ENCODE results near the gene MICOS13. TPM values are rescaled to one million over a fixed set of nuclear protein-coding genes. Genes with fewer than 3 reads are reported as not detected.

Gene MICOS13
- polyA plus RNA-seq, 1 donor from 2014 or later: 46.0 TPM

DNA sequence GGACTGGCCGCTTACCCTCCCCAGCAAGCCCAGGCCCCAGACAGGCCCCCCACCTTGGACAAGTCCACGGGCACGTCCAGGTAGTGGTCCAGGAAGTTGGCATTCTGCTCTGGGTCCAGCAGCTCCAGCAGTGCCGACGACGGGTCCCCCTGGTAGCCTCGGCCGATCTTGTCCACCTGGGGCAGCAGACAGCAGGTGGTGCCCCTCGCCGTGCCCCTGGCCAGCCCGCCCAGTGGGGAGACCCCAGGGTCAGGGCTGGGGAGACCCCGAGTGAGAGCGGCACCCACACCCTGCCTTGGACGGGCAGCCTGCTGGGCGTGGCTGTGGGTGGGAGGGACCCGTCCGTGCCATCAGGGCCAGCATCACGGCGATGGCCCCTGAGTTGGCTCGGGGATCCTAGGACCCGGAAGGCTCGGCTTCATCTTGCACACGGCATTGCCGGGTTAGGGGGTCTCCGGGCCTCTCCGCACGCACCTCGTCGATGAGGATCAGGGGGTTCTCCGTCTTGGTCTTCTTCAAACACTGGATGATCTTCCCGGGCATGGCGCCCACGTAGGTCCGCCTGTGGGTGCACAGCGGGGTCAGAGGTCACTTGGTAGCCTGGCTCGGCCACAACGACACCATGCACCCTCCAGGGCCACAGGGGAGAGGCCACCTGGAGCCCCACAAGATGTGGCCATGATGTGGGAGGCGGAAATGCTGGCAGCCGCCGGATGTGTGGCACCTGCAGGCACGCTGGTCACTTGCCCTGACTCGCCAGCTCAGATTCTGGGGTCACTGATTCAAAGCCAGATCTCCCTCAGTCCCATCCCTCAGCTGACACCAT lies 16.1 kb upstream of the MICOS13 start:
- H3K4me2 ChIP-seq (ENCODE audit: low read length): no peak overlapping the region
- no peaks in the 10 kb centered on the region for H3K9me3 ChIP-seq (ENCODE audit: low read length)
- no peak overlapping the region for H3K4me3 ChIP-seq (ENCODE audit: low read length)
- no peaks in the 10 kb centered on the region for H3K9me2 ChIP-seq (ENCODE audit: insufficient read depth, low read length)
- no peaks in the 10 kb centered on the region for H3K27me3 ChIP-seq (ENCODE audit: insufficient read depth, low read depth, low read length)
- H3K79me2 ChIP-seq (replicated peaks; ENCODE audit: insufficient read depth, low read length): peaks cover 9% of the 10 kb centered on the region
- H3F3A ChIP-seq (ENCODE audit: insufficient read depth, low read length, poor library complexity, severe bottlenecking): no peaks in the 10 kb centered on the region
- no peak overlapping the region for H3K27ac ChIP-seq (ENCODE audit: low read length)
- no peak overlapping the region for H2AFZ ChIP-seq (ENCODE audit: low read depth, low read length)
- no peak for TF ChIP-seq RAD21 (conservative IDR thresholded peaks at IDR 0.05)
- no peak for TF ChIP-seq EP300 (conservative IDR thresholded peaks at IDR 0.05; ENCODE audit: poor library complexity, severe bottlenecking)
- TF ChIP-seq SMC3 (conservative IDR thresholded peaks at IDR 0.05; ENCODE audit: poor library complexity): no peak
- no peak for TF ChIP-seq POLR2AphosphoS5 (IDR thresholded peaks at IDR 0.05)
- TF ChIP-seq, protein P1, sequence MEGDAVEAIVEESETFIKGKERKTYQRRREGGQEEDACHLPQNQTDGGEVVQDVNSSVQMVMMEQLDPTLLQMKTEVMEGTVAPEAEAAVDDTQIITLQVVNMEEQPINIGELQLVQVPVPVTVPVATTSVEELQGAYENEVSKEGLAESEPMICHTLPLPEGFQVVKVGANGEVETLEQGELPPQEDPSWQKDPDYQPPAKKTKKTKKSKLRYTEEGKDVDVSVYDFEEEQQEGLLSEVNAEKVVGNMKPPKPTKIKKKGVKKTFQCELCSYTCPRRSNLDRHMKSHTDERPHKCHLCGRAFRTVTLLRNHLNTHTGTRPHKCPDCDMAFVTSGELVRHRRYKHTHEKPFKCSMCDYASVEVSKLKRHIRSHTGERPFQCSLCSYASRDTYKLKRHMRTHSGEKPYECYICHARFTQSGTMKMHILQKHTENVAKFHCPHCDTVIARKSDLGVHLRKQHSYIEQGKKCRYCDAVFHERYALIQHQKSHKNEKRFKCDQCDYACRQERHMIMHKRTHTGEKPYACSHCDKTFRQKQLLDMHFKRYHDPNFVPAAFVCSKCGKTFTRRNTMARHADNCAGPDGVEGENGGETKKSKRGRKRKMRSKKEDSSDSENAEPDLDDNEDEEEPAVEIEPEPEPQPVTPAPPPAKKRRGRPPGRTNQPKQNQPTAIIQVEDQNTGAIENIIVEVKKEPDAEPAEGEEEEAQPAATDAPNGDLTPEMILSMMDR (IDR thresholded peaks at IDR 0.05; ENCODE audit: poor library complexity, severe bottlenecking): no peak
- TF ChIP-seq EZH2 (IDR thresholded peaks at IDR 0.05; ENCODE audit: borderline replicate concordance, insufficient read depth, low read length, poor library complexity, severe bottlenecking): no peak
- TF ChIP-seq MXI1 (conservative IDR thresholded peaks at IDR 0.05; ENCODE audit: poor library complexity, severe bottlenecking): no peak
- no peak for TF ChIP-seq REST (IDR thresholded peaks at IDR 0.05; ENCODE audit: borderline replicate concordance)
- TF ChIP-seq TAF1 (IDR thresholded peaks at IDR 0.05; ENCODE audit: low read depth): no peak
- H3K36me3 ChIP-seq (ENCODE audit: insufficient read depth, low read length): no peaks in the 10 kb centered on the region
- H3K9ac ChIP-seq (ENCODE audit: low read length): no peak overlapping the region
- H4K20me1 ChIP-seq (ENCODE audit: insufficient read depth): peaks cover 8% of the 10 kb centered on the region

GRCh38 chr19:5695649-5696195 lies 15.4 kb upstream of the MICOS13 start:
- Histone ChIP-seq H3K27ac (ENCODE audit: low read length) (no peak overlapping the region), H3K9me3 (ENCODE audit: low read length) (no peaks in the 10 kb centered on the region), H3K79me2 (replicated peaks; ENCODE audit: insufficient read depth, low read length) (peaks cover 15% of the 10 kb centered on the region), H3K36me3 (ENCODE audit: insufficient read depth, low read length) (no peaks in the 10 kb centered on the region), H3K4me3 (ENCODE audit: low read length) (no peak overlapping the region), H3K27me3 (ENCODE audit: insufficient read depth, low read depth, low read length) (no peaks in the 10 kb centered on the region), H3K9me2 (ENCODE audit: insufficient read depth, low read length) (no peaks in the 10 kb centered on the region), H4K20me1 (ENCODE audit: insufficient read depth) (peaks cover 8% of the 10 kb centered on the region), H3K4me2 (ENCODE audit: low read length) (no peak overlapping the region), H2AFZ (ENCODE audit: low read depth, low read length) (no peak overlapping the region), H3F3A (ENCODE audit: insufficient read depth, low read length, poor library complexity, severe bottlenecking) (no peaks in the 10 kb centered on the region), H3K9ac (ENCODE audit: low read length) (no peak overlapping the region)
- TF ChIP-seq REST (IDR thresholded peaks at IDR 0.05; ENCODE audit: borderline replicate concordance) (no peak), TAF1 (IDR thresholded peaks at IDR 0.05; ENCODE audit: low read depth) (no peak), POLR2AphosphoS5 (IDR thresholded peaks at IDR 0.05) (no peak), RAD21 (conservative IDR thresholded peaks at IDR 0.05) (no peak), SMC3 (conservative IDR thresholded peaks at IDR 0.05; ENCODE audit: poor library complexity) (no peak), EP300 (conservative IDR thresholded peaks at IDR 0.05; ENCODE audit: poor library complexity, severe bottlenecking) (no peak), EZH2 (IDR thresholded peaks at IDR 0.05; ENCODE audit: borderline replicate concordance, insufficient read depth, low read length, poor library complexity, severe bottlenecking) (no peak), MXI1 (conservative IDR thresholded peaks at IDR 0.05; ENCODE audit: poor library complexity, severe bottlenecking) (no peak)
- TF ChIP-seq, protein P1 (IDR thresholded peaks at IDR 0.05; ENCODE audit: poor library complexity, severe bottlenecking): no peak
